ENCODE measurements around the gene FNBP1.

Gene FNBP1

DNA sequence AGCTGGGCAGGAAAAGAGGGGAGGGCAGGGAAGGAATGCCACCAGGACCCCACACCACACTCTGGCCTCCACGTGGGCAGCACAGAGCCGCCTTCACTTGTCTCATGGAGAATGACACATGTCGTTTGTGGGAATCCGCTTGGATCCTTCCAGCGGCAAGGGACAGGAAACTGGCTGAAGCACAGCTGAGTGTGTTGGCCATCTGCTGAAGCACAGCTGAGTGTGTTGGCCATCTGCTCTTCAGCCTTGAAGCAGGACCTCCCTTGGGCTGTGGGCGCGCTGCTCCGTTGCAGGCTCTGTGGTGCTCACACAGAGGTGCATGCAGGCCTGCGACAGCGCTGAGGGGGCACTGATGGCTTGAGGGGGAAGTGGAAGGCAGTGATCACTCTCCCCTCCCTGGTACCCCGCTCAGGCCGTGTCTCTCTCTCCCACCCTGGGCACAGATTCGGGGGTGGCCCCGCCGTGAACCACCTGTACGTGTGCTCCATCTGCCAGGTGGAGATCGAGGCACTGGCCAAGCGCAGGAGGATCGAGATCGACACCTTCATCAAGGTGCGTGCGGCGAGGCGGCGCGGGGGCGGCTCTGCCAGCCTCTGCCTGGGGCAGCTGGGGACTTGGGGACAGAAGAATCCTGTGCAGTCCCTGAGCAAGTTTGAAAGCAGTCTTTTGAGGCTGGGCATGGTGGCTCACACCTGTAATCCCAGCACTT lies 167.1 kb downstream of the FNBP1 start:
- TF ChIP-seq POLR2A (IDR thresholded peaks at IDR 0.05; ENCODE audit: extremely low read depth, insufficient read length) = no peak
- TF ChIP-seq CTCF (IDR thresholded peaks at IDR 0.05; ENCODE audit: low read depth, low read length) = no peak
- TF ChIP-seq, protein P1, sequence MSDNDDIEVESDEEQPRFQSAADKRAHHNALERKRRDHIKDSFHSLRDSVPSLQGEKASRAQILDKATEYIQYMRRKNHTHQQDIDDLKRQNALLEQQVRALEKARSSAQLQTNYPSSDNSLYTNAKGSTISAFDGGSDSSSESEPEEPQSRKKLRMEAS (IDR thresholded peaks at IDR 0.05; ENCODE audit: low read depth, low read length) = no peak
- no peak for TF ChIP-seq MYC (IDR thresholded peaks at IDR 0.05; ENCODE audit: low read depth, low read length)
- no peak overlapping the region for H3K4me3 ChIP-seq (ENCODE audit: low read depth, low read length)
- no peak for DNase-seq (ENCODE audit: low read depth)

DNA sequence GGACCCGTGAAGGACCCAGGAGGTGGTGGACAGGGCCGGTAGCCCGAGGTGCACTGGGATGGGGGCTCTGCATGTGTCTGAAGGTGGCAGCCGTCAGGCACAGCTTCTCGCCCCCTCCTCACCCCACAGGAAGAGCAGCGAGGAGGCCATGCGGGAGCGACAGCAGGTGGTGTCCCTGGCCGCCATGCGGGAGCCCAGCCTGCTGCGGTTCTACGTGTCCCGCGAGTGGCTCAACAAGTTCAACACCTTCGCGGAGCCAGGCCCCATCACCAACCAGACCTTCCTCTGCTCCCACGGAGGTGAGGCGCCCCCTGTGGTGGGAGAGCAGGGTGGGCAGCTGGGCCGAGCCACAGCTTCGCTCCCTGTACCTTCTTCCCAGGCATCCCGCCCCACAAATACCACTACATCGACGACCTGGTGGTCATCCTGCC lies 167.8 kb downstream of the FNBP1 start:
- H3K4me3 ChIP-seq (ENCODE audit: low read depth, low read length) = no peak overlapping the region
- DNase-seq (ENCODE audit: low read depth) = no peak
- TF ChIP-seq MYC (IDR thresholded peaks at IDR 0.05; ENCODE audit: low read depth, low read length) (no peak), CTCF (IDR thresholded peaks at IDR 0.05; ENCODE audit: low read depth, low read length) (peak; percentile 7)

DNA sequence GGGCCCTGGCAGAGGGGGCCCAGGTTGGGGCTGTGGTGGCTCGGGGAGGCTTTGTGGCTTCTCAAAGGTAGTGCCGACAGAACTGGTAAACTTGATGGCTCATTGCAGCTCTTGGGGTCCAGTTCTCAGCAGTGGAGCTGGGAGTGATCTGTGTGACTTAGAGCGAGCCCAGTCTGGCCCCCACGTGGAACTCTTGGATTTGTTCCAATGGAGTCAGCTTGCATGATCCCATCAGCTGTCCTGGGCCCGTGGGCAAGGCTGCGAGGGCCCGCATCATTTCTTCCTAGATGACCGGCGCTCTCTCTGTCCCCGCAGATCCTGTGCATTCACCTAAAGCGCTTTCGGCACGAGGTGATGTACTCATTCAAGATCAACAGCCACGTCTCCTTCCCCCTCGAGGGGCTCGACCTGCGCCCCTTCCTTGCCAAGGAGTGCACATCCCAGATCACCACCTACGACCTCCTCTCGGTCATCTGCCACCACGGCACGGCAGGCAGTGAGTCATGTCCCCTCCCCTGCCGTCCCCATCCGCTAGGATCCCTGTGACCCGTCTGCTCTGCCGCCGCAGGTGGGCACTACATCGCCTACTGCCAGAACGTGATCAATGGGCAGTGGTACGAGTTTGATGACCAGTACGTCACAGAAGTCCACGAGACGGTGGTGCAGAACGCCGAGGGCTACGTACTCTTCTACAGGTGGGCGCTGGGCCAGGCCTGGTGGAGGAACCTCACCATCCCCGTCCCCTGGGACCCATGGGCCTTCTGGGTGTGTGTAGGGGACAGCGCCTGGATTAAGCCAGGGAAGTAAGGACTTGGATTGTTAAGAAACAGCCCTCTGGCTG lies 168.5 kb downstream of the FNBP1 start:
- DNase-seq (ENCODE audit: low read depth) = no peak
- no peak for TF ChIP-seq POLR2A (IDR thresholded peaks at IDR 0.05; ENCODE audit: extremely low read depth, insufficient read length)
- TF ChIP-seq MYC (IDR thresholded peaks at IDR 0.05; ENCODE audit: low read depth, low read length) = no peak
- no peak for TF ChIP-seq CTCF (IDR thresholded peaks at IDR 0.05; ENCODE audit: low read depth, low read length)
- TF ChIP-seq, protein P1 (IDR thresholded peaks at IDR 0.05; ENCODE audit: low read depth, low read length) = no peak
- H3K4me3 ChIP-seq (ENCODE audit: low read depth, low read length) = no peak overlapping the region

DNA sequence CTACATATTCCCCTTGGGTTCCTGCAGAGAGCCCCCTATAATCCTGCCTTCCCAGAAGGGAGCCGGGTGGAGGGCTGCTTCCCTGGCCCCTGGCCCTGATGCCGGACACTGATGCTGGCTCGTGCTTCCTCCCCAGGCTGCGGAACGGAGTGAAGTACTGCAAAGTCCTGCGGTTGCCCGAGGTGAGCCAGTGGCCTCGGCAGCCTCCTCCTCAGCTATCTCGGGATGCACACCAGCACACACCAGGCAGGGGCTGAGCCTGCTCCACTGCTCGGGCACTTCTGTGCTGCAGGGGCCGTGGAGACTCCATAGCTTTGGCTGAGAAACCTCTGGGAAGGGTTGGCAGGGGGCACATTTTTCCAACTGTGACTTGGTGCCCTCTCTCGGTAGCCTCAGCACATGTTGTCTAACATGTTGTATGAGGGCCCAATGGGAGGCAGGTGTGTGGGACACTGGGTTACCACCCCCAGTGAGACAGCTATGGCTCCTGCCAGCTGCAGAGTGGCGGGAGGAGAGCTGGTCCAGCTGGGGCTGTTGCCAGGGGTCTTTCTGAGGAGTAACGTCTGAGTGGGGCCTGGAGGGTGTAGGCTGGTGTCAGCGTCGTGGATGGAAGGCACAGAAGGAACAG lies 169.3 kb downstream of the FNBP1 start:
- H3K4me3 ChIP-seq (ENCODE audit: low read depth, low read length) = no peak overlapping the region
- TF ChIP-seq CTCF (IDR thresholded peaks at IDR 0.05; ENCODE audit: low read depth, low read length) = no peak
- no peak for TF ChIP-seq POLR2A (IDR thresholded peaks at IDR 0.05; ENCODE audit: extremely low read depth, insufficient read length)
- TF ChIP-seq, protein P1 (IDR thresholded peaks at IDR 0.05; ENCODE audit: low read depth, low read length) = no peak
- TF ChIP-seq MYC (IDR thresholded peaks at IDR 0.05; ENCODE audit: low read depth, low read length) = no peak
- DNase-seq (ENCODE audit: low read depth) = no peak

- TF ChIP-seq MYC (IDR thresholded peaks at IDR 0.05; ENCODE audit: low read depth, low read length) (no peak), CTCF (IDR thresholded peaks at IDR 0.05; ENCODE audit: low read depth, low read length) (no peak), POLR2A (IDR thresholded peaks at IDR 0.05; ENCODE audit: extremely low read depth, insufficient read length) (no peak)
- TF ChIP-seq, protein P1 (IDR thresholded peaks at IDR 0.05; ENCODE audit: low read depth, low read length) = no peak
- DNase-seq (ENCODE audit: low read depth) = no peak
- H3K4me3 ChIP-seq (ENCODE audit: low read depth, low read length) = no peak overlapping the region
Observed at GRCh38 chr9:129871046-129871445, 171.9 kb downstream of the FNBP1 start.
